Upper lobe of left lung (tissue), 4 donors: ENCODE measurements around the gene MAN2B2.

Experiments used
- POLR2A ChIP-seq, 4 donors: fragments of 450-650 bp; IDR thresholded peaks; one replicate each; pipeline ENCODE4 v1.5.1; 2016 to 2017; ENCODE audit warnings: antibody characterized with exemption in 4 of 4, mild to moderate bottlenecking in 2 of 4
- TF ChIP-seq, protein P1 (sequence below), 6 experiments: fragments of 450-650 bp in 4 of 6; fragments of 200-600 bp in 2 of 6; sonication (generic) in 2 of 6; IDR thresholded peaks; one replicate each; pipeline ENCODE4 v1.5.1; 2016 to 2019; ENCODE audit warnings: antibody characterized with exemption in 6 of 6

DNA sequence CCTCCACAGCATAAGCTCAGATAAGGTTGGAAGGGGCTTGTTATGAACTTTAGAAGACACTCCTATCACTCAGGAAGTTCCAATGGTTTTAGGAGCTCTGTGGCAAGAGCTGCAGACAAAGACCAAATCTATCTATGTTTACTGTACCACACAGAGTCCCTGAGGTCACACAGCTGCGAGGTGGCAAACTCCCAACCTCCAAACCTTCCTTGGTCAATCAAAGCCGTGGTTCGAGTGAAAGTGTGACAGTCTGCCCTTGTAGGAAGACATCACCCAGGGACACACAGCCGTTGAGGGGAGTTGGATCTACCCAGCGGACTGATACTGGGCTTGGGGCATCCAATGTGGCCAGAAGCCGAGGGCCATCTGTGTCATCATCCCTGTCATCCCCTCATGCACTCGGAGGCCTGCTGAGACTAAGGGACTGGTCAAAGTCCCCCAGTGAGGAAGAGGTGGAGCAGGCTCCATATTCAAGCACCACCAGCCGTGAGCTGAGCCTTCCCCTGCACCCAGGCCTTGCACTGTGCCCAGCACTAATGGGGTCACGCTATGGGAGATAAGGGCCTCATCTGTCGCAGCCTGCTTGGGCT lies 26.8 kb downstream of the MAN2B2 start:
- TF ChIP-seq, protein P1, sequence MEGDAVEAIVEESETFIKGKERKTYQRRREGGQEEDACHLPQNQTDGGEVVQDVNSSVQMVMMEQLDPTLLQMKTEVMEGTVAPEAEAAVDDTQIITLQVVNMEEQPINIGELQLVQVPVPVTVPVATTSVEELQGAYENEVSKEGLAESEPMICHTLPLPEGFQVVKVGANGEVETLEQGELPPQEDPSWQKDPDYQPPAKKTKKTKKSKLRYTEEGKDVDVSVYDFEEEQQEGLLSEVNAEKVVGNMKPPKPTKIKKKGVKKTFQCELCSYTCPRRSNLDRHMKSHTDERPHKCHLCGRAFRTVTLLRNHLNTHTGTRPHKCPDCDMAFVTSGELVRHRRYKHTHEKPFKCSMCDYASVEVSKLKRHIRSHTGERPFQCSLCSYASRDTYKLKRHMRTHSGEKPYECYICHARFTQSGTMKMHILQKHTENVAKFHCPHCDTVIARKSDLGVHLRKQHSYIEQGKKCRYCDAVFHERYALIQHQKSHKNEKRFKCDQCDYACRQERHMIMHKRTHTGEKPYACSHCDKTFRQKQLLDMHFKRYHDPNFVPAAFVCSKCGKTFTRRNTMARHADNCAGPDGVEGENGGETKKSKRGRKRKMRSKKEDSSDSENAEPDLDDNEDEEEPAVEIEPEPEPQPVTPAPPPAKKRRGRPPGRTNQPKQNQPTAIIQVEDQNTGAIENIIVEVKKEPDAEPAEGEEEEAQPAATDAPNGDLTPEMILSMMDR (IDR thresholded peaks at IDR 0.05), result no peak
- TF ChIP-seq POLR2A (IDR thresholded peaks at IDR 0.05), result no peak
